ENCODE results near the gene TRH.
"Not testable (repeated sequence)": the region's sequence is repeated elsewhere in the genome, so short reads cannot be mapped to it uniquely, and the experiment has no call there.

TRH gene

GRCh38 chr3:130013246-130013645, 38.7 kb downstream of the TRH start:
- DNase-seq: not testable (repeated sequence)

GRCh38 chr3:130014526-130014925, 40.0 kb downstream of the TRH start:
- no peak for DNase-seq

DNA sequence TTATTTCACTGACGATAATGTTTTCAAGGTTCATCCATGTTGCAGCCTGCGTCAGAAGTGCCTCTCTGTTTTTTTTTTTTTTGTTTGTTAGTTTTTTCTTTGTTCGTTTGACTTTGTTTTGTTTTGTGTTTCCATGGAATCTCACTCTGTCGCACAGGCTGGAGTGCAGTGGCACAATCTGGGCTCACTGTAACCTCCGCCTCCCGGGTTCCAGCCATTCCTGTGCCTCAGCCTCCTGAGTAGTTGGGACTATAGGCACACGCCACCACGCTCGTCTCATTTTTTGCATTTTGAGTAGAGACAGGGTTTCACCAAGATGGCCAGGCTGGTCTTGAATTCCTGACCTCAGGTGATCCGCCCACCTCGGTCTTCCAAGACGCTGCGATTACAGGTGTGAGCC, 43.1 kb downstream of the TRH start:
- DNase-seq: not testable (repeated sequence)

DNA sequence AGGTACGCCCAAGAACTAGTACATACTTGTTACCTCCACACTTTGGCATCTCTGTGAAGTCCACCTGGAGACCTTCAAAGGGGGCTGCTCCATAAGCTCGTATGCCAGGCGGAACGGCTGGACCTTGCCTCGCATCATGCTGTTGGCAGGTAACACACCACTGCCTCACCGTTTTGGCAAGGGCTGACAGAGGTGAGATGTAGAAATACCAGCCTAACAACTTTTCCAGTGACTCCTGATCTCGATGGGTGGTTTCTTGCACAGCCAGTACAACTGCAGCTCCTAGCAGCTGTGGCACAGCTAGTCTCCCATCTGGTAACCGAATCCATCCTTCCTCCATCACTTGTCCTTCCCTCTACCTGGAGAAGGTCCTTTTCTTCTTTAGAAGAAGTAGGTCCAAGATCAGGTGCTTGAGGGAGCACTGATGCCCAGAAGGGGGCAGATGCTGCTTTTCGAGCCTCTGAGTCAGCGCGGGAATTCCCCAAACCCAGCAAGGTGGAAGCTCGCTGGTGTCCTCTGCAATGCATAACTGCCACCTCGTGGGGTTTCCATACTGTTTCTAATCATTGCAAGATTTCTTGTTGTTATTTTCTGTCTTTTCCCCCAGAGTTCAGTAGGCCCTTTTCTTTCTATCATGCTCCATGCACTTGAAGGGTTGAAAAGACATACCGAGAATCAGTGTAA, 51.8 kb downstream of the TRH start:
- not testable (repeated sequence) for DNase-seq

- DNase-seq: not testable (repeated sequence)
Measured at GRCh38 chr3:130027437-130027836, 52.9 kb downstream of the TRH start.

Measured in activated gamma-delta T cell treated with Interleukin-2 at 50 U/mL for 16 hours (primary cell).